GM19239 (cell line): ENCODE measurements around the gene CLIC3.
"Not testable (repeated sequence)": the region's sequence is repeated elsewhere in the genome, so short reads cannot be mapped to it uniquely, and the experiment has no call there.

Experiments
- DNase-seq: peaks from one replicate; pipeline ENCODE4 v3.0.0; 2011; ENCODE audit warnings: low spot score; ENCODE audit not compliant: insufficient read length
- FAIRE-seq: peaks from 2 replicates; lab custom pipeline; 2011; peaks lifted over from hg19 to GRCh38; lab: Jason Lieb, UNC

CLIC3 gene

GRCh38 chr9:136996361-136997292, at the start of gene CLIC3:
TSS of gene CLIC3 (minus strand) at chr9:136996568. CDS start at chr9:136996543, 25 bp downstream.
- FAIRE-seq, result no peak

GRCh38 chr9:137045294-137046087, 49.1 kb upstream of the CLIC3 start:
- no peak for DNase-seq
- no peak for FAIRE-seq

More at GRCh38 chr9:136996361-136997292, at the start of gene CLIC3:
- no peak for DNase-seq

- DNase-seq (no peak), FAIRE-seq (no peak)
Observed at GRCh38 chr9:137044502-137045177, 48.3 kb upstream of the CLIC3 start.

GRCh38 chr9:137044037-137044436, 47.7 kb upstream of the CLIC3 start:
- DNase-seq, result no peak
- FAIRE-seq, result no peak

DNA sequence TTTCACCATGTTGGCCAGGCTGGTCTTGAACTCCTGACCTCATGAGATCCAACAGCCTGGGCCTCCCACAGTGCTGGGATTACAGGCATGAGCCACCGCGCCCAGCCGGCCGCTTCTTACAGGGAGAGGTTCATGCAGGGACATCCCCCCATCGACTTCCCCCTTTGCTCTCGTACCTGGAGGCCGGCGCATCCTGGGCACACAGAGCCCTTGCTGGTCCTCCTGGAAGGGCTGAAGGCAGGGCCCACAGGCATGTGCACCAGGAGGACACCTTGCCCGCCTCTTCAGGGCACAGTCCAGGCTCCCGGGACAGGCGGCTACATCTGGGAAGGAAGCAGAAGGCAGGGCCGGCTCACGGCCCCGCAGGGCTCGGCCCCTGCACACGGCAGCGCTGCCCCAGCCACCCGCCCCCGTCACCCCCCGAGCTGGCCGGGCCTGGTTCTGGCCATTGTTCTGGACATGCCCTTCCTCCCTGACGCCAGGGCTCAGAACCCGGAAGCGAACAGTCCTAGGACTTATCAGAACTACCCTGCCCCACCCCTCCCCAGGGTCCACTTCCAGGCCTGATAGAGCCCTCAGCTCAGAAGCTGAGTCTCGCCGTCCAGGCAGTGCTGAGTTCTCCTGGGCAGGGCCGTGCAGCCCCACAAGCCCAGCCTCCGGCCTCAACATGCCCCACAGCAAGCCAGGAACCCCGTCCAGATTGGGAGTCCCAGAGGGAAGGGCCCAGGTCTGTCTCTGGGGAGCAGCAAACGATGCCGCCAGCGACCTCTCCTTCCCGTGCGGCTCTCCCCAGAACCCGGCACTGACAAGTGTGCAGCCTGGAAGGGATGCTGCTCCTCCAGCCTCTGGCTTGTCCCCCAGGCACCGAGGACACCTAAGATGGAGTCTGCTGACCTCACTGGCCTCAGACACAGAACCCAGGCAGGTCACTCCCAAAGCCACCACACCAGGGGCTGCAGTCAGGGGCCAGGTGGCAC, 46.7 kb upstream of the CLIC3 start:
- DNase-seq, result no peak
- FAIRE-seq, result no peak

DNA sequence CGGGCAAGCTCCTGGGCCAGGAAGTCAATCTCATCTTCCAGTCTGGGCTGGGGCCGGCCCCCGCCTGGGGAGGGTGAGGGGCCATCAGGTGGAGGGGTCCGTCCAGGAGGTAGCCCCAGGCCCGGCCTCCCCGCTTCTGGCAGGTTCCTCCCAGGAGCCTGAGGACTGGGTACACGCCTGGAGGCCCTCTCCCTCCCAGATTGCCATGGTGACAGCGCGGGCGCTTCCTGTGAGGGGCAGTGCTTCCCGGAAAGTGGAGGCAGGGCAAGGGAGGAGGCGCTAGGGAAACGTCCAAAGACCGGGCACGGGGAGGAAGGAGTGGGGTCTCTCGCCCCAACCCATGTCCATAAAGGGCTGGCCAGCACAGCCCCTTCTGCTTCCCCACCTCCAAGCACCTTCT, 44.8 kb upstream of the CLIC3 start:
- FAIRE-seq, result no peak
- no peak for DNase-seq

DNA sequence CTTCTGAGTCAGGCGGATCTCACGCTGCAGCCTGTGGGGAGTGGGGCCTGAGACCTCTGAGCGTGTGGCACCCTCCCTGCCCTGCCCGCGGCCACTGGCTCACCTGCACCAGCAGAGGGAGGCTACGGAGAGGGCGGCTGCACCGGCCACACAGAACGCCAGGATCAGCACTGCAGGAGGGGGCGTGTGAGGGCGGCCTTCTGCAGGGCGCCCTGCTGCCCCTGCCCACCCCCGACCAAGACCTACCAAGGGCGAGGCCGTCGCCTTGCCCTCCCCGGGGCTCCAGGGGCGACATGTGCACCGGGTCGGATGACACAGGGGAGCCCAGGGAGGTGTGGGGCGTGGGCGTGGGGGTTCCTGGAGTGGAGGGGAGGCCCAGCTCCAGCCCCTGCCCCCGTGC, 44.2 kb upstream of the CLIC3 start:
- FAIRE-seq (no peak), DNase-seq (no peak)

GRCh38 chr9:137039611-137040366, 43.4 kb upstream of the CLIC3 start:
- FAIRE-seq (no peak), DNase-seq (no peak)

DNA sequence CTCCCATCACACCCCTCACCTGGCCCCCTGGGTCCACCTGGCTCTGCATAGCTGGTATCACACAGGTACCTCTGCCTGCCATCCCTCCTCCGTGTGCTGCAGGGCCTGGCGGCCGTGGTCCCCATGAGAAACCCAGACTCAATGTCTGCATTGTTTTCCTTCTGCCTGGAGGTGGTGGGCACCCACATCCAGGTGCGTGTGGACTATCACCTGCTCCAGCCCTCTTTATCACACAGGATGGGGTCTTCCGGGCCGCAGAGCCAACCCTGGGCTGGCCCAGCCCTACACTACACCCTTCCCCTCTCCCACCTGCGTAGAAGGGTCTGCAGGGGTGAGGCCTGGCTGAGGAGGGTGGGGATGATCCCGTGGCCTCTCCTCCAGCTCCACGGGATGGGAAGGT, 42.5 kb upstream of the CLIC3 start:
- no peak for FAIRE-seq
- no peak for DNase-seq

- DNase-seq (no peak), FAIRE-seq (no peak)
Observed at GRCh38 chr9:137037483-137037882, 41.1 kb upstream of the CLIC3 start.

DNA sequence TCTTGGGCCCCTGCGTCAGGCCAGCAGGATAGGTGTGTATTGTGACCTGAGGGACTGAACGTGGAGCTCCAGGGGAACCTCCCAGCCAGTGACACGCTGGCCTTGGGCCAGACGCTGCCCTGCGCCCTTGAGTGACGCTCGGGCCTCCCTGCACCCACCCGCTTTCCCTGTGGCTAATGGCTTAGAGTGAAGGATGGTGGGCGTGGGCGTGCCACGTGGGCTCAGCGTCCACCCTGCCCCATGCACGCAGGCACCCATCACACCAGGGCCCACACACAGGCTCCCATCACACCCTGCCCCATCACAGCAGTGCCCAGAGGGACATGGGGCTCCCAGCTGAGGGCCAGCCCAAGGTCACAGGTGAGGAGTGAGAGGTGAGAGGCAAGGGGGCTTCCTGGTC, 40.7 kb upstream of the CLIC3 start:
- DNase-seq (no peak), FAIRE-seq (no peak)

DNA sequence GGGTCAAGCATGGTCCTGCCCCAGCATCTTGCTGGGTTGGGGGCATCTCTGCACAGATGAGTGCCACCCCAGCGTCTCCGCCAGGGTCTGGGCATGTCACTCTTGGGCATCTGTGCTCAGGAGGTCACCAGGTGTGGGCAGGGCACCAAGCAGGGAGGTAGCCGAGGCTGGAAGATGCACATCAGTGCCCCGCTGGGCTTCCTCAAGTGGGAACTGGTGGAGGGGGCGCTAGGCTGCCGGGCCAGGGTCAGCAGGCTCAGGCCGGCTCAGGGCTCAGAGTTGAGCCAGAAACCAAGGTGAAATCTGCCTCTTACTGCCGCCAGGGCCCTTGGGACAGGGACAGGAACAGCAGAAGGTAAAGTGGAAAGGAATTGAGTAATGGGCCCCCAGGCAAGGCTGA, 39.6 kb upstream of the CLIC3 start:
- FAIRE-seq, result no peak
- no peak for DNase-seq

- FAIRE-seq (no peak), DNase-seq (no peak)
Observed at GRCh38 chr9:137035507-137035834, 39.1 kb upstream of the CLIC3 start.

DNA sequence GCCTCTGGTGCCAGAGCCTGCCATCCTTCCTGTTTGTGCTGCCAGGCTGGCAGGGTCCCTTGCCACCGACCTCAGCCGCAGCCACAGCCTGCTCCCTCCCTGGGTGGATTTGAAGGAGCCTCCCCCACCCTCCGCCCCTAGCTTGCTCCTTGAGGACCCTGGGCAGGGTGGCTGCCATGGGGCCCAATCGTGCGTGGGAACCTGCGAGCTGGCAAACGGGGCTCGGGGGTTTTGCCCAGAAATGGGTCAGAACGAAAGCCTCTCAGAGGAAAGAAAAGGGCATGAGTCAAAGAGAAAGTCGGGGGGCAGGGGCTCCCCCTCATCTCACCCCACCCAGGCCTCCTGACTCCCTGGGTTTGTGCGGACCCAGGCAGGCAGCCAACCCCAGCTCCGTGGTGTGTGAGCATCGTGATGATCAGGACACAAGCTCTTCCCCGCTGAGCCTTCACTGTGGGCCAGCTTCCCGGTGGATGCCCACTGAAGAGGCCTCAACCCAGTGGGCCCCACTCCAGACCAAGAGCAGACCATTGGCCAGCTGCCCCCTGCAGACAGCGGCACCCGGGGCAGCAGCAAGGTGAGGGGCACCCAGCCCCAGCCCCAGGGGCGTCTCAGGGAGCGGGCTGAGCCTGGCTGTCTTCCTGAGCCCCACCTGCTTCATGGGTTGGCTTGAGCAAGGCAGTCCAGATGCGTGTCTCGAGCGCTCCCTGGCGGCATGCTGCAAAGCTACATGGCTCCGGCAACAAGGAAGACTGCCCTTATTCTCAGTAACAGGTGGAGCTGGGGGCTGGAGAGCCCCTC, 38.5 kb upstream of the CLIC3 start:
- FAIRE-seq (peak; percentile 95), DNase-seq (peak; percentile 99)

- no peak for DNase-seq
- no peak for FAIRE-seq
Observed at GRCh38 chr9:137034039-137034708, 37.8 kb upstream of the CLIC3 start.

DNA sequence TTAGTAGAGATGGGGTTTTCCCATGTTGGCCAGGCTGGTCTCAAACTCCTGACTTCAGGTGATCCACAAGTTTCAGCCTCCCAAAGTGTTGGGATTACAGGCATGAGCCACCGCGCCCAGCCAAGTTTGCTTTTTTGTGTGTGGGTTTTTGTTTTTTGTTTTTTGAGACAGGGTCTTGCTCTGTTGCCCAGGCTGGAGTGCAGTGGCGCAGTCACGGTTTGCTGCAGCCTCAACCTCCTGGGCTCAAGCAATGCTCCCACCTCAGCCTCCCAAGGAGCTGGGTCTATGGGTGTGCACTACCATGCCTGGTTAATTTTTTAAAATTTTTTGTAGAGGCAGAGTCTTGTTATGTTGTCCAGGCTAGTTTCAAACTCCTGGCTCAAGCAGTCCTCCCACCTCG, 37.1 kb upstream of the CLIC3 start:
- DNase-seq, FAIRE-seq: not testable (repeated sequence)

GRCh38 chr9:137032858-137033257, 36.5 kb upstream of the CLIC3 start:
- FAIRE-seq (no peak), DNase-seq (no peak)
